Measurements from ENCODE around the gene PIK3R2.
A peak's percentile ranks its signal among the peaks of the same experiment; 100 is the strongest.
"Not testable (repeated sequence)": the region's sequence is repeated elsewhere in the genome, so short reads cannot be mapped to it uniquely, and the experiment has no call there.

Gene PIK3R2

GRCh38 chr19:18156268-18156667 is 3.3 kb downstream of the PIK3R2 start:
- DNase-seq, result no peak

GRCh38 chr19:18156841-18157464 is 4.0 kb downstream of the PIK3R2 start:
- peak in 1 of 2 donors; percentile 61 for DNase-seq

- DNase-seq, result peak; percentile 78 to 80
Observed at GRCh38 chr19:18157465-18158063, 4.6 kb downstream of the PIK3R2 start.

- DNase-seq, result no peak
Observed at GRCh38 chr19:18158467-18158866, 5.5 kb downstream of the PIK3R2 start.

- not testable (repeated sequence) for DNase-seq
Observed at GRCh38 chr19:18159059-18159616, 6.2 kb downstream of the PIK3R2 start.

GRCh38 chr19:18159810-18160209 is 6.8 kb downstream of the PIK3R2 start:
- DNase-seq, result no peak

- DNase-seq, result no peak
Observed at GRCh38 chr19:18160493-18160970, 7.6 kb downstream of the PIK3R2 start.

- peak; percentile 26 to 66 for DNase-seq
Observed at GRCh38 chr19:18160971-18161635, 8.1 kb downstream of the PIK3R2 start.

- no peak for DNase-seq
Observed at GRCh38 chr19:18161636-18162002, 8.7 kb downstream of the PIK3R2 start.

GRCh38 chr19:18164072-18164471 is 11.1 kb downstream of the PIK3R2 start:
- DNase-seq, result no peak

- DNase-seq, result no peak
Observed at GRCh38 chr19:18165794-18166544, 13.0 kb downstream of the PIK3R2 start.

- DNase-seq, result no peak
Observed at GRCh38 chr19:18167011-18167410, 14.0 kb downstream of the PIK3R2 start.

GRCh38 chr19:18167975-18168645 is 15.1 kb downstream of the PIK3R2 start:
- DNase-seq, result no peak

GRCh38 chr19:18168673-18169381 is 15.9 kb downstream of the PIK3R2 start:
- no peak for DNase-seq

- no peak for DNase-seq
Observed at GRCh38 chr19:18170714-18171255, 17.8 kb downstream of the PIK3R2 start.

GRCh38 chr19:18171605-18172327 is 18.8 kb downstream of the PIK3R2 start:
- no peak for DNase-seq

GRCh38 chr19:18172331-18173053 is 19.5 kb downstream of the PIK3R2 start:
- DNase-seq, result no peak

GRCh38 chr19:18173054-18173571 is 20.1 kb downstream of the PIK3R2 start:
- no peak for DNase-seq

- DNase-seq, result no peak
Observed at GRCh38 chr19:18173572-18174288, 20.8 kb downstream of the PIK3R2 start, which contains the start of gene IFI30. Gene IFI30 (plus strand): TSS chr19:18173813. CDS start chr19:18173842, 29 bp downstream.
